HepG2 (cell line): ENCODE measurements around the gene CABP4. TPM values are rescaled to one million over a fixed set of nuclear protein-coding genes. Genes with fewer than 3 reads are reported as not detected.

Source experiments
- ATAC-seq: fragments of 200-7000 bp; cut with Tn5 transposase; 3 replicates; pipeline ENCODE4 v1.9.1; 2020; ENCODE audit warnings: mild to moderate bottlenecking, moderate library complexity
- BruUV-seq: library from RNA; stranded (reverse); fragments of 400-500 nt; replicated peaks from 2 replicates; lab custom pipeline; 2021; lab: Mats Ljungman, UMichigan
- CTCF ChIA-PET: fragments of 300-600 bp; formaldehyde crosslinking; extraction: SDS; loops from one replicate; lab custom pipeline; 2021; ENCODE audit warnings: low total read pairs, inconsistent platforms, low intra/inter-chr PET ratio; lab: Yijun Ruan, JAX
- POLR2A ChIA-PET: fragments of 350-600 bp; sonication (Branson Sonifier 250); formaldehyde crosslinking; loops from one replicate; lab custom pipeline; 2020; ENCODE audit warnings: antibody characterized with exemption, inconsistent platforms; lab: Yijun Ruan, JAX
- DNase-seq: peaks from one replicate; pipeline ENCODE4 v3.0.0-alpha.2; 2015; ENCODE audit warnings: low spot score
- FAIRE-seq: peaks from 3 replicates; lab custom pipeline; 2011; peaks lifted over from hg19 to GRCh38; lab: Jason Lieb, UNC
- H2AFZ ChIP-seq: one replicate; pipeline ENCODE4 v1.6.1; 2011; ENCODE audit warnings: low read length, inconsistent platforms
- H3K27ac ChIP-seq: fragments of 300-600 bp; 3 replicates; pipeline ENCODE4 v1.8.0; 2011; ENCODE audit warnings: mixed run types, mild to moderate bottlenecking, mixed read lengths, low read length, inconsistent platforms; ENCODE audit not compliant: insufficient read depth; ENCODE audit errors: extremely low read length
- H3K27me3 ChIP-seq, 2 experiments: fragments of 200-600 bp in 1 of 2; 2 replicates in 1 of 2; 3 replicates in 1 of 2; pipeline versions ENCODE4 v1.6.0 to v1.8.0; 2011; ENCODE audit warnings: low read length in 2 of 2, mild to moderate bottlenecking in 2 of 2, moderate library complexity in 2 of 2, inconsistent platforms in 1 of 2; ENCODE audit not compliant: insufficient read depth in 2 of 2, control insufficient read depth in 1 of 2
- H3K36me3 ChIP-seq, 2 experiments: fragments of 200-600 bp in 1 of 2; replicated peaks in 1 of 2; 2 replicates in 1 of 2; 3 replicates in 1 of 2; pipeline versions ENCODE4 v1.5.1 to v1.8.0; 2011; ENCODE audit warnings: low read length in 2 of 2, inconsistent platforms in 1 of 2; ENCODE audit not compliant: insufficient read depth in 2 of 2, control insufficient read depth in 1 of 2
- H3K4me1 ChIP-seq: 2 replicates; pipeline ENCODE4 v1.5.1; 2012; ENCODE audit warnings: low read length, inconsistent platforms; ENCODE audit not compliant: insufficient read depth
- H3K4me2 ChIP-seq: 2 replicates; pipeline ENCODE4 v1.6.0; 2011; ENCODE audit warnings: low read depth, low read length, inconsistent platforms
- H3K4me3 ChIP-seq, 3 experiments: fragments of 200-600 bp in 1 of 3; sonication (generic), shearing (Covaris generic) in 1 of 3; replicated peaks in 1 of 3; 2 replicates each; pipeline ENCODE4 v1.5.1; 2011 to 2016; ENCODE audit warnings: low read length in 3 of 3, inconsistent platforms in 2 of 3, low read depth in 2 of 3, mild to moderate bottlenecking in 2 of 3, control low read depth in 1 of 3, mixed read lengths in 1 of 3; ENCODE audit not compliant: insufficient read depth in 1 of 3
- H3K79me2 ChIP-seq: one replicate; pipeline ENCODE4 v1.6.1; 2011; ENCODE audit warnings: low read length, inconsistent platforms; ENCODE audit not compliant: insufficient read depth
- H3K9ac ChIP-seq: 2 replicates; pipeline ENCODE4 v1.6.0; 2011; ENCODE audit warnings: mild to moderate bottlenecking, low read depth, low read length, inconsistent platforms; ENCODE audit not compliant: insufficient read depth
- H3K9me3 ChIP-seq: 2 replicates; pipeline ENCODE4 v1.5.1; 2012; ENCODE audit warnings: mild to moderate bottlenecking, low read length
- H4K20me1 ChIP-seq: 2 replicates; pipeline ENCODE4 v1.6.0; 2011; ENCODE audit warnings: inconsistent platforms, mild to moderate bottlenecking, low read length, moderate library complexity; ENCODE audit not compliant: insufficient read depth
- AGO1 ChIP-seq: fragments of 200-400 bp; formaldehyde crosslinking; IDR thresholded peaks from 2 replicates; pipeline ENCODE4 v1.6.1; 2017; ENCODE audit warnings: mild to moderate bottlenecking, low read depth, low read length, moderate library complexity; ENCODE audit not compliant: poor library complexity, severe bottlenecking
- EP300 ChIP-seq, 3 experiments: sonication (generic) in 1 of 3; formaldehyde crosslinking in 1 of 3; IDR thresholded peaks; 2 replicates each; pipeline versions ENCODE4 v1.5.1 to v1.6.1; 2011 to 2020; ENCODE audit warnings: low read depth in 2 of 3, low read length in 2 of 3, borderline replicate concordance in 1 of 3, improper control_type of control experiment in 1 of 3, mild to moderate bottlenecking in 1 of 3, missing genetic modification reagents in 1 of 3, moderate library complexity in 1 of 3
- HMGXB3 ChIP-seq: sonication (generic); formaldehyde crosslinking; IDR thresholded peaks from 2 replicates; pipeline ENCODE4 v1.4.0; 2020; ENCODE audit warnings: missing genetic modification reagents, borderline replicate concordance
- POLR2G ChIP-seq: fragments of 200-400 bp; formaldehyde crosslinking; IDR thresholded peaks from 2 replicates; pipeline ENCODE4 v1.6.1; 2018; ENCODE audit warnings: mild to moderate bottlenecking, low read depth, low read length, moderate library complexity
- RBM22 ChIP-seq: fragments of 200-400 bp; formaldehyde crosslinking; optimal IDR thresholded peaks from 2 replicates; pipeline ENCODE3; 2017; ENCODE audit warnings: mild to moderate bottlenecking, low read length, moderate library complexity
- ZNF407 ChIP-seq: sonication (generic); formaldehyde crosslinking; IDR thresholded peaks from one replicate; pipeline ENCODE4 v1.5.1; 2020; ENCODE audit warnings: mild to moderate bottlenecking, missing genetic modification reagents; ENCODE audit errors: not compliant biosample characterization
- ZNF484 ChIP-seq: sonication (generic); formaldehyde crosslinking; IDR thresholded peaks from 2 replicates; pipeline ENCODE4 v1.5.1; 2020; ENCODE audit warnings: mild to moderate bottlenecking, low read depth, missing genetic modification reagents, borderline replicate concordance
- WGBS: methylation state at CpG from one replicate; pipeline ENCODE4 v1.1.6; 2017; ENCODE audit warnings: low lambda C conversion rate; 5-methylcytosine and 5-hydroxymethylcytosine counted together
- in situ Hi-C: cut with HindIII; loops from 2 replicates; pipeline ENCODE4 v1.10.0; 2017; ENCODE audit warnings: low pct_unique_long_range_greater_than_20kb; ENCODE audit not compliant: extremely low pct_ligation_motif_present
- intact Hi-C: fragments of 100-400 bp; cut with micrococcal nuclease; formaldehyde crosslinking; loops from one replicate; pipeline ENCODE4 v1.10.0; 2022; ENCODE audit not compliant: unreplicated experiment
- polyA plus RNA-seq, 8 experiments: library from polyadenylated mRNA; depleted of rRNA in 3 of 8; stranded (reverse) in 7 of 8; unstranded in 1 of 8; fragments of >200 nt; fragmentation: Illumina TruSeq in 4 of 8; extraction: Trizol in 4 of 8; gene quantifications; 2 replicates each; pipeline versions ENCODE4 v1.2.1 to v1.2.3, GENCODE V29; 2011 to 2016; ENCODE audit warnings: low read depth in 4 of 8, missing spikeins in 1 of 8, mixed read lengths in 1 of 8; ENCODE audit not compliant: insufficient read depth in 1 of 8
- total RNA-seq, 5 experiments: library from RNA; depleted of rRNA; stranded (reverse); fragments of >200 nt; fragmentation: Illumina TruSeq; extraction: Trizol; gene quantifications; 2 replicates each; pipeline ENCODE4 v1.2.3, GENCODE V29; 2016; ENCODE audit warnings: low read depth in 1 of 5
- TF ChIP-seq, protein P1 (sequence below): IDR thresholded peaks from 2 replicates; pipeline ENCODE4 v1.6.1; 2016; ENCODE audit warnings: low read depth, borderline replicate concordance

CABP4 gene
- total and polyA plus RNA-seq, 2 of the 13 experiments (the other 11 are each of a cell fraction or from before 2014, with no cell fraction given): not detected

DNA sequence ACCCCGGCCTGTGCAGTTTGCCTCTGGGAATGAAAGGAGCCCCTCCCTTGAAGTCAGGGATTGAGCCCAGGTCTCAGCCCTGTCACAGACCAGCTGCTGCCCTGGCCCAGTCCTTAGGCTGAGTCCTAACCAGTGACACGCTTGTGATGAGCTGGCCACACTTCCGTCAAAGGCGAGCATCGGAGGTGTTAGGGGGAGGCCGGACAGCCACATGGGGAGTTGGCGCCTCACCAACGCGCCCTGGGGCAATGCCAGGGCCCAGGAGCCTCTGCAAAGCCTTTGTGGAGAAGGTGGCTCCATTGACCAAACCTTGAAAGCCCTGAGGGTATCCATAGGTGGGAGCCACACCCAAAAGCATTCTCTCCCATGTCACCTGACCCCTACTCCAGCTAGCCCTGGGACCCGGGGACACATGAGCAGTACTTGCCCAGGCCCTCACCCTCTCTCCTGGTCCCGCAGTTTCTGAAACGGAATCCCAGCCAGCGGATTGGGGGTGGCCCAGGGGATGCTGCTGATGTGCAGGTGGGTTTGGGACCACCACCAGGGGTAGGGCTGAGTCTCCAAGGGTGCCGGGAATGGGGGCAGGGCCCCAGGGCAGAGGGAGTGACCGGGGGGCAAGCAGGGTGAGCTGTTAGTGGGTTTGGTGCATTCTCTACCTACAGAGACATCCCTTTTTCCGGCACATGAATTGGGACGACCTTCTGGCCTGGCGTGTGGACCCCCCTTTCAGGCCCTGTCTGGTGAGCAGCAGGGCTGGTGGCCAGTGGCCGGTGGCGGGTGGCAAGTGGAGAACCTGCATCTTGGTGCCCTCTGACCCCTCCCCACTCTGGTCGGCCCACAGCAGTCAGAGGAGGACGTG is 21.4 kb upstream of the CABP4 start:
- peaks cover 11% of the 10 kb centered on the region for H3K4me1 ChIP-seq
- no peak overlapping the region for H3K9ac ChIP-seq
- no peak overlapping the region for H2AFZ ChIP-seq
- ATAC-seq: no peak
- peaks cover 15 to 28% of the 10 kb centered on the region in 2 experiments; a peak in 4 of 5 replicates for H3K36me3 ChIP-seq
- intact Hi-C loops (no loop called here), in situ Hi-C loops (no loop called here)
- POLR2A ChIA-PET: no interaction called here
- TF ChIP-seq RBM22: no peak
- TF ChIP-seq EP300 (IDR thresholded peaks at IDR 0.05; ENCODE audit: low read depth in 2 of 2, low read length in 2 of 2): no peak
- TF ChIP-seq EP300 (CRISPR knock-in tag; IDR thresholded peaks at IDR 0.05; ENCODE audit: borderline replicate concordance): no peak
- TF ChIP-seq, protein P1, sequence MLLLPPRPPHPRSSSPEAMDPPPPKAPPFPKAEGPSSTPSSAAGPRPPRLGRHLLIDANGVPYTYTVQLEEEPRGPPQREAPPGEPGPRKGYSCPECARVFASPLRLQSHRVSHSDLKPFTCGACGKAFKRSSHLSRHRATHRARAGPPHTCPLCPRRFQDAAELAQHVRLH (CRISPR knock-in tag): no peak
- no peak for TF ChIP-seq ZNF484
- no peak for TF ChIP-seq HMGXB3 (CRISPR knock-in tag)
- no peak for TF ChIP-seq ZNF407
- peak; percentile 62 for TF ChIP-seq AGO1
- TF ChIP-seq POLR2G: peak; percentile 39; the same call in 1 of the 2 replicates
- FAIRE-seq: no peak
- H3K27me3 ChIP-seq: no peaks in the 10 kb centered on the region; a peak in 1 of 5 replicates
- no peaks in the 10 kb centered on the region for H4K20me1 ChIP-seq
- no peak overlapping the region for H3K4me3 ChIP-seq
- no peak overlapping the region for H3K4me2 ChIP-seq
- no peak for DNase-seq
- 97% methylated on average over 15 of the region's 22 CpGs for WGBS
- no TSS peak for BruUV-seq
- peaks cover 8% of the 10 kb centered on the region for H3K79me2 ChIP-seq
- H3K9me3 ChIP-seq: no peaks in the 10 kb centered on the region
- CTCF ChIA-PET: no interaction called here
- H3K27ac ChIP-seq: no peak overlapping the region
